A549 (cell line): ENCODE data around the gene UPF2.

ENCODE experiments used
- CTCF ChIP-seq: fragments of >200 bp; sonication (Bioruptor Twin); formaldehyde crosslinking; IDR thresholded peaks from 3 replicates; pipeline ENCODE4 v1.5.1; 2016
- POLR2A ChIP-seq: IDR thresholded peaks from 2 replicates; pipeline ENCODE4 v1.6.1; 2012; ENCODE audit warnings: mild to moderate bottlenecking, low read length
- ZSCAN20 ChIP-seq: fragments of 250-450 bp; sonication (Bioruptor Pico); IDR thresholded peaks from 2 replicates; pipeline ENCODE4 v1.8.0; 2022; ENCODE audit warnings: mild to moderate bottlenecking, moderate library complexity

- TF ChIP-seq CTCF (no peak), ZSCAN20 (CRISPR knock-in tag) (no peak), POLR2A (no peak)
These were observed 7.9 kb upstream of the UPF2 start for GRCh38 chr10:12050528-12050927.
